OCI-LY1 (cell line): Measurements from ENCODE around the gene ARHGAP24.

ENCODE experiments used
- H2AFZ ChIP-seq: fragments of 200-600 bp; sonication (generic), shearing (Covaris generic); 2 replicates; pipeline ENCODE4 v1.6.0; 2014; ENCODE audit warnings: antibody characterized with exemption, mild to moderate bottlenecking, low read length
- H3F3A ChIP-seq: fragments of 200-600 bp; sonication (generic), shearing (Covaris generic); 2 replicates; pipeline ENCODE4 v1.6.0; 2014; ENCODE audit warnings: mild to moderate bottlenecking, antibody characterized with exemption, low read length, moderate library complexity; ENCODE audit not compliant: insufficient read depth
- H3K27ac ChIP-seq: fragments of 200-600 bp; sonication (generic); 2 replicates; pipeline ENCODE4 v1.5.1; 2014; ENCODE audit warnings: low read length, mixed run types, mild to moderate bottlenecking, low read depth; ENCODE audit not compliant: poor library complexity, severe bottlenecking
- H3K27me3 ChIP-seq: fragments of 200-600 bp; sonication (generic); 2 replicates; pipeline ENCODE4 v1.6.0; 2014; ENCODE audit warnings: antibody characterized with exemption, mild to moderate bottlenecking, low read length, moderate library complexity; ENCODE audit not compliant: insufficient read depth
- H3K36me3 ChIP-seq: fragments of 200-600 bp; sonication (generic); 2 replicates; pipeline ENCODE4 v1.6.1; 2014; ENCODE audit warnings: mild to moderate bottlenecking, antibody characterized with exemption, low read length, moderate library complexity, mixed read lengths; ENCODE audit not compliant: insufficient read depth
- H3K4me1 ChIP-seq: fragments of 200-600 bp; sonication (generic); 2 replicates; pipeline ENCODE4 v1.5.1; 2014; ENCODE audit warnings: mild to moderate bottlenecking, low read length, moderate library complexity; ENCODE audit not compliant: insufficient read depth, severe bottlenecking
- H3K4me2 ChIP-seq: fragments of 200-600 bp; sonication (generic), shearing (Covaris generic); 2 replicates; pipeline ENCODE4 v1.6.1; 2014; ENCODE audit warnings: low read length
- H3K4me3 ChIP-seq: fragments of 200-600 bp; sonication (generic); 2 replicates; pipeline ENCODE4 v1.5.1; 2014; ENCODE audit warnings: low read length, low read depth, mild to moderate bottlenecking, mixed read lengths; ENCODE audit not compliant: poor library complexity, severe bottlenecking
- H3K79me2 ChIP-seq: fragments of 200-600 bp; shearing (Covaris generic); 2 replicates; pipeline ENCODE4 v1.6.1; 2016; ENCODE audit warnings: mixed run types, low read length, mixed read lengths; ENCODE audit not compliant: insufficient read depth
- H3K9ac ChIP-seq: fragments of 200-600 bp; sonication (generic), shearing (Covaris generic); 2 replicates; pipeline ENCODE4 v1.6.1; 2014; ENCODE audit warnings: mild to moderate bottlenecking, low read length, mixed read lengths
- H3K9me2 ChIP-seq: fragments of 200-600 bp; sonication (generic), shearing (Covaris generic); 2 replicates; pipeline ENCODE4 v1.6.1; 2014; ENCODE audit warnings: low read depth, mild to moderate bottlenecking, low read length, mixed read lengths
- H3K9me3 ChIP-seq: fragments of 200-600 bp; shearing (Covaris generic); 2 replicates; pipeline ENCODE4 v1.6.1; 2014; ENCODE audit warnings: low read length, mixed read lengths
- H4K20me1 ChIP-seq: fragments of 200-600 bp; sonication (generic), shearing (Covaris generic); 2 replicates; pipeline ENCODE4 v1.6.0; 2016; ENCODE audit warnings: mild to moderate bottlenecking, low read length; ENCODE audit not compliant: insufficient read depth
- CTCF ChIP-seq: fragments of 200-600 bp; sonication (generic), shearing (Covaris generic); IDR thresholded peaks from 2 replicates; pipeline ENCODE4 v1.5.1; 2017; ENCODE audit warnings: mild to moderate bottlenecking, antibody characterized with exemption, low read length, moderate library complexity, mixed read lengths
- EZH2 ChIP-seq: fragments of 200-600 bp; sonication (generic), shearing (Covaris generic); IDR thresholded peaks from 2 replicates; pipeline ENCODE4 v1.8.0; 2017; ENCODE audit warnings: borderline replicate concordance, mixed run types, mild to moderate bottlenecking, antibody characterized with exemption, low read length, moderate library complexity, mixed read lengths

Gene ARHGAP24

GRCh38 chr4:85448906-85449890 is 25.8 kb upstream of the ARHGAP24 start:
- H3K79me2 ChIP-seq = no peaks in the 10 kb centered on the region
- H3K4me2 ChIP-seq = peak overlapping the region; percentile 55
- no peaks in the 10 kb centered on the region for H3K9me3 ChIP-seq
- H3K36me3 ChIP-seq = no peaks in the 10 kb centered on the region
- no peaks in the 10 kb centered on the region for H4K20me1 ChIP-seq
- H3K27me3 ChIP-seq = no peaks in the 10 kb centered on the region
- H3F3A ChIP-seq = no peaks in the 10 kb centered on the region
- H3K27ac ChIP-seq = peak overlapping the region; percentile 90
- no peak for TF ChIP-seq EZH2
- no peak for TF ChIP-seq CTCF
- peaks cover 73% of the 10 kb centered on the region for H3K4me1 ChIP-seq
- H3K9ac ChIP-seq = peak overlapping the region; percentile 15; the same call in 1 of the 2 replicates
- H3K9me2 ChIP-seq = no peaks in the 10 kb centered on the region
- no peak overlapping the region for H2AFZ ChIP-seq
- peak overlapping the region; percentile 33 for H3K4me3 ChIP-seq

GRCh38 chr4:85452058-85452731 is 22.8 kb upstream of the ARHGAP24 start:
- H3K9me2 ChIP-seq = no peaks in the 10 kb centered on the region
- no peaks in the 10 kb centered on the region for H3K9me3 ChIP-seq
- no peaks in the 10 kb centered on the region for H3K79me2 ChIP-seq
- TF ChIP-seq CTCF (no peak), EZH2 (no peak)
- H3K36me3 ChIP-seq = no peaks in the 10 kb centered on the region
- H3K27me3 ChIP-seq = no peaks in the 10 kb centered on the region
- H3K4me2 ChIP-seq = peak overlapping the region; percentile 19; the same call in 1 of the 2 replicates
- H3K4me1 ChIP-seq = peaks cover 89% of the 10 kb centered on the region
- no peaks in the 10 kb centered on the region for H3F3A ChIP-seq
- no peak overlapping the region for H3K4me3 ChIP-seq
- no peaks in the 10 kb centered on the region for H4K20me1 ChIP-seq
- peak overlapping the region; percentile 27; the same call in 1 of the 2 replicates for H3K9ac ChIP-seq
- H3K27ac ChIP-seq = peak overlapping the region; percentile 69
- H2AFZ ChIP-seq = no peak overlapping the region

- no peaks in the 10 kb centered on the region for H3K9me2 ChIP-seq
- H3K27ac ChIP-seq = peak overlapping the region; percentile 50
Observed at GRCh38 chr4:85455942-85456341, 19.0 kb upstream of the ARHGAP24 start.

More at GRCh38 chr4:85455942-85456341, 19.0 kb upstream of the ARHGAP24 start:
- Histone ChIP-seq H2AFZ (no peak overlapping the region), H4K20me1 (no peaks in the 10 kb centered on the region), H3K79me2 (no peaks in the 10 kb centered on the region), H3K4me1 (peaks cover 62% of the 10 kb centered on the region), H3K9ac (no peak overlapping the region), H3K4me3 (no peak overlapping the region), H3K4me2 (no peak overlapping the region), H3K36me3 (no peaks in the 10 kb centered on the region), H3K27me3 (no peaks in the 10 kb centered on the region), H3K9me3 (no peaks in the 10 kb centered on the region), H3F3A (no peaks in the 10 kb centered on the region)
- TF ChIP-seq CTCF (no peak), EZH2 (no peak)
